Middle frontal gyrus (tissue), 1 donor: ENCODE results near the gene HEATR3.

Source experiments
- DNase-seq: peaks from one replicate; pipeline ENCODE4 v3.0.0-alpha.2; 2015; ENCODE audit warnings: low spot score; ENCODE audit errors: extremely low spot score

The HEATR3 gene

GRCh38 chr16:50056226-50056625 lies 9.5 kb upstream of the HEATR3 start:
- no peak for DNase-seq

- DNase-seq, result no peak
Observed at GRCh38 chr16:50058091-50058771, 7.5 kb upstream of the HEATR3 start.

- DNase-seq, result no peak
Observed at GRCh38 chr16:50059111-50059510, 6.7 kb upstream of the HEATR3 start.

GRCh38 chr16:50059669-50060068 lies 6.1 kb upstream of the HEATR3 start:
- no peak for DNase-seq

GRCh38 chr16:50061326-50061725 lies 4.4 kb upstream of the HEATR3 start:
- no peak for DNase-seq

GRCh38 chr16:50065241-50065623 lies 538 bp upstream of the HEATR3 start:
- DNase-seq, result no peak

- no peak for DNase-seq
Observed at GRCh38 chr16:50066482-50067289, 916 bp downstream of the HEATR3 start.

- no peak for DNase-seq
Observed at GRCh38 chr16:50067290-50067853, 1.6 kb downstream of the HEATR3 start.

- DNase-seq, result no peak
Observed at GRCh38 chr16:50068550-50068949, 2.8 kb downstream of the HEATR3 start.

GRCh38 chr16:50069060-50069459 lies 3.3 kb downstream of the HEATR3 start:
- no peak for DNase-seq

- no peak for DNase-seq
Observed at GRCh38 chr16:50071075-50071671, 5.4 kb downstream of the HEATR3 start.

- DNase-seq, result no peak
Observed at GRCh38 chr16:50072730-50073129, 7.0 kb downstream of the HEATR3 start.

- no peak for DNase-seq
Observed at GRCh38 chr16:50079397-50080140, 13.8 kb downstream of the HEATR3 start.

- DNase-seq, result no peak
Observed at GRCh38 chr16:50081428-50082018, 15.8 kb downstream of the HEATR3 start.

- DNase-seq, result no peak
Observed at GRCh38 chr16:50083996-50084395, 18.2 kb downstream of the HEATR3 start.

GRCh38 chr16:50086176-50086575 lies 20.4 kb downstream of the HEATR3 start:
- no peak for DNase-seq

- DNase-seq, result no peak
Observed at GRCh38 chr16:50088302-50088701, 22.5 kb downstream of the HEATR3 start.

GRCh38 chr16:50092891-50093290 lies 27.1 kb downstream of the HEATR3 start:
- DNase-seq, result no peak

- DNase-seq, result peak; percentile 5
Observed at GRCh38 chr16:50093607-50094539, 28.1 kb downstream of the HEATR3 start.

GRCh38 chr16:50096791-50097190 lies 31.0 kb downstream of the HEATR3 start:
- DNase-seq, result no peak
